Fibroblast of skin of left biceps (primary cell): Measurements from ENCODE around the gene HACL1.
"Not testable (repeated sequence)": the region's sequence is repeated elsewhere in the genome, so short reads cannot be mapped to it uniquely, and the experiment has no call there.

Experiments used
- DNase-seq, 2 experiments: peaks; one replicate each; pipeline ENCODE4 v3.0.0-alpha.2; 2013; ENCODE audit warnings: low read depth in 2 of 2

Gene HACL1

GRCh38 chr3:15629860-15630597, 28.7 kb upstream of the HACL1 start:
- peak in 1 of 2 experiments; percentile 64 for DNase-seq

GRCh38 chr3:15628967-15629366, 27.6 kb upstream of the HACL1 start:
- DNase-seq, result no peak

- no peak for DNase-seq
These were observed 22.4 kb upstream of the HACL1 start for GRCh38 chr3:15623535-15624440.

- DNase-seq, result not testable (repeated sequence)
These were observed 18.5 kb upstream of the HACL1 start for GRCh38 chr3:15619659-15620464.

GRCh38 chr3:15616053-15616452, 14.7 kb upstream of the HACL1 start:
- DNase-seq, result no peak

GRCh38 chr3:15614958-15615357, 13.6 kb upstream of the HACL1 start:
- no peak for DNase-seq

GRCh38 chr3:15612001-15612400, 10.6 kb upstream of the HACL1 start:
- DNase-seq, result no peak

- no peak for DNase-seq
These were observed 9.6 kb upstream of the HACL1 start for GRCh38 chr3:15611018-15611417.

- no peak for DNase-seq
These were observed 8.9 kb upstream of the HACL1 start for GRCh38 chr3:15610082-15610759.

GRCh38 chr3:15606434-15606891, 5.1 kb upstream of the HACL1 start:
- DNase-seq, result no peak

GRCh38 chr3:15604584-15604983, 3.2 kb upstream of the HACL1 start:
- DNase-seq, result not testable (repeated sequence)

GRCh38 chr3:15602816-15603215, 1.4 kb upstream of the HACL1 start:
- not testable (repeated sequence) for DNase-seq

- DNase-seq, result no peak
These were observed 772 bp upstream of the HACL1 start for GRCh38 chr3:15602146-15602536.

GRCh38 chr3:15601046-15601398, 347 bp downstream of the HACL1 start:
- DNase-seq, result no peak

- no peak for DNase-seq
These were observed 5.4 kb downstream of the HACL1 start for GRCh38 chr3:15595955-15596354.

GRCh38 chr3:15592968-15593367, 8.4 kb downstream of the HACL1 start:
- DNase-seq, result no peak

- no peak for DNase-seq
These were observed 9.4 kb downstream of the HACL1 start for GRCh38 chr3:15591928-15592327.

- DNase-seq, result no peak
These were observed 10.1 kb downstream of the HACL1 start for GRCh38 chr3:15591242-15591641.

GRCh38 chr3:15585111-15585845, 16.1 kb downstream of the HACL1 start:
- DNase-seq, result no peak

- no peak for DNase-seq
These were observed 19.6 kb downstream of the HACL1 start for GRCh38 chr3:15581471-15582394.
